GM23338 (cell line): ENCODE data around the gene HLA-F. TPM values are rescaled to one million over a fixed set of nuclear protein-coding genes. Genes with fewer than 3 reads are reported as not detected.

Source experiments
- ATAC-seq: fragments of 200-7000 bp; cut with Tn5 transposase; 3 replicates; pipeline ENCODE4 v1.9.1; 2020
- DNase-seq: peaks from one replicate; pipeline ENCODE4 v3.0.0-alpha.2; 2015; ENCODE audit warnings: low spot score
- H2AFZ ChIP-seq: fragments of 200-600 bp; sonication (generic); 2 replicates; pipeline ENCODE4 v1.8.0; 2016; ENCODE audit warnings: antibody characterized with exemption, mild to moderate bottlenecking, moderate library complexity
- H3F3A ChIP-seq: fragments of 200-600 bp; sonication (generic); replicated peaks from 2 replicates; pipeline ENCODE4 v1.8.0; 2017; ENCODE audit warnings: antibody characterized with exemption, mixed run types, low read depth
- H3K27ac ChIP-seq: fragments of 200-600 bp; sonication (generic); 2 replicates; pipeline ENCODE4 v1.6.1; 2016; ENCODE audit warnings: low read depth
- H3K27me3 ChIP-seq: fragments of 200-600 bp; sonication (generic); 2 replicates; pipeline ENCODE4 v1.8.0; 2016; ENCODE audit warnings: mild to moderate bottlenecking, mixed run types, moderate library complexity; ENCODE audit not compliant: insufficient read depth
- H3K36me3 ChIP-seq: fragments of 200-600 bp; sonication (generic); 2 replicates; pipeline ENCODE4 v1.8.0; 2016; ENCODE audit warnings: mild to moderate bottlenecking; ENCODE audit not compliant: insufficient read depth
- H3K4me1 ChIP-seq: fragments of 200-600 bp; sonication (generic); 2 replicates; pipeline ENCODE4 v1.8.0; 2016; ENCODE audit warnings: mild to moderate bottlenecking, moderate library complexity; ENCODE audit not compliant: insufficient read depth
- H3K4me2 ChIP-seq: fragments of 200-600 bp; sonication (generic); 2 replicates; pipeline ENCODE4 v1.7.1; 2017; ENCODE audit warnings: mixed run types
- H3K4me3 ChIP-seq: fragments of 200-600 bp; sonication (generic); 2 replicates; pipeline ENCODE4 v1.6.1; 2016; ENCODE audit warnings: mixed run types
- H3K79me2 ChIP-seq: fragments of 200-600 bp; sonication (generic); replicated peaks from 2 replicates; pipeline ENCODE4 v1.8.0; 2017; ENCODE audit warnings: mild to moderate bottlenecking; ENCODE audit not compliant: insufficient read depth
- H3K9me2 ChIP-seq: fragments of 200-600 bp; sonication (generic); 2 replicates; pipeline ENCODE4 v1.8.0; 2017; ENCODE audit not compliant: insufficient read depth
- H4K20me1 ChIP-seq: fragments of 200-600 bp; sonication (generic); replicated peaks from 2 replicates; pipeline ENCODE4 v1.8.0; 2017; ENCODE audit warnings: mild to moderate bottlenecking; ENCODE audit not compliant: insufficient read depth
- H3K27ac Mint-ChIP-seq: 2 replicates; pipeline ENCODE4 v1.8.0; 2020; ENCODE audit warnings: inconsistent platforms, mild to moderate bottlenecking, moderate library complexity, mixed read lengths
- H3K27me3 Mint-ChIP-seq: 3 replicates; pipeline ENCODE4 v1.8.0; 2022; ENCODE audit warnings: low read depth, mild to moderate bottlenecking, moderate library complexity, mixed read lengths, inconsistent platforms; ENCODE audit not compliant: insufficient read depth, poor library complexity
- H3K36me3 Mint-ChIP-seq: 3 replicates; pipeline ENCODE4 v1.8.0; 2021; ENCODE audit warnings: low read depth, mild to moderate bottlenecking, inconsistent platforms, moderate library complexity, mixed read lengths
- H3K4me1 Mint-ChIP-seq: 3 replicates; pipeline ENCODE4 v1.8.0; 2020; ENCODE audit warnings: mild to moderate bottlenecking, inconsistent platforms, mixed read lengths
- H3K4me3 Mint-ChIP-seq: 3 replicates; pipeline ENCODE4 v1.8.0; 2021; ENCODE audit warnings: moderate library complexity, mild to moderate bottlenecking, inconsistent platforms, mixed read lengths
- H3K9me3 Mint-ChIP-seq: 3 replicates; pipeline ENCODE4 v1.8.0; 2020; ENCODE audit warnings: moderate library complexity, mild to moderate bottlenecking, inconsistent platforms, mixed read lengths
- CREB1 ChIP-seq: fragments of 250-450 bp; sonication (Bioruptor Pico); IDR thresholded peaks from 2 replicates; pipeline ENCODE4 v1.5.0; 2020; ENCODE audit warnings: low read depth, mild to moderate bottlenecking, moderate library complexity
- EZH2 ChIP-seq: fragments of 200-600 bp; sonication (generic); IDR thresholded peaks from one replicate; pipeline ENCODE4 v1.8.0; 2017; ENCODE audit warnings: antibody characterized with exemption, mild to moderate bottlenecking, low read depth; ENCODE audit not compliant: unreplicated experiment
- EZH2phosphoT487 ChIP-seq: fragments of 200-600 bp; sonication (generic); IDR thresholded peaks from one replicate; pipeline ENCODE4 v1.8.1; 2018; ENCODE audit warnings: antibody characterized with exemption; ENCODE audit not compliant: unreplicated experiment
- JUNB ChIP-seq: IDR thresholded peaks from one replicate; pipeline ENCODE4 v1.6.1; 2016; ENCODE audit warnings: antibody characterized with exemption; ENCODE audit not compliant: unreplicated experiment
- REST ChIP-seq: IDR thresholded peaks from one replicate; pipeline ENCODE4 v1.6.1; 2018; ENCODE audit warnings: antibody characterized with exemption; ENCODE audit not compliant: unreplicated experiment
- STAT1 ChIP-seq: IDR thresholded peaks from one replicate; pipeline ENCODE4 v1.6.1; 2016; ENCODE audit warnings: antibody characterized with exemption; ENCODE audit not compliant: unreplicated experiment
- polyA plus RNA-seq: library from polyadenylated mRNA; unstranded; fragments of >200 nt; fragmentation: Nextera tagmentation; extraction: Ambion mirVana; gene quantifications from 2 replicates; pipeline ENCODE4 v1.2.1, GENCODE V29; 2016
- total RNA-seq: library from RNA; depleted of rRNA; stranded (reverse); fragments of >200 nt; shearing (Covaris generic); gene quantifications from 2 replicates; pipeline ENCODE4 v1.2.3, GENCODE V29; 2014
- TF ChIP-seq, protein P1 (sequence below): IDR thresholded peaks from 2 replicates; pipeline ENCODE4 v1.6.1; 2016; ENCODE audit warnings: antibody characterized with exemption

HLA-F gene
- total and polyA plus RNA-seq, 2 experiments from 2014 or later: 4.4 to 10.4 TPM

DNA sequence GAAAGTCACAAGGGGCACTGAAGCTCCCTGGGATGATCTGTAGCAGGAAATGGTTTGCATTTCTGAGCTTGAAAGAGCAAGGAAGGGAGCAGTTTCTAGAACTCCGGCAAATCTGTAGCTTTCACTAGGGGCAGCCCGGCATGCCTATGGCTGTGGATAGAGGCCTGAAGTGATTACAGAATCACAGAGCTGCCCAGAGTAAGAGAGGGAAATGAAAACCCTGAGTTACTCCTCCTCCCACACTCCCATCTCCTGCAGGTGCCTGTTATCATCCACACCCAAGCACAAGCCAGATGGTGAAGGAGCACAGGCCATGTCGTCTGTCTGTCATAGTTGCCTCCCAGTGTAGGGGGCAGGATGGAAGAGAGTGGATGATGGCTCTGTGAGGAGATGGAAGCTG lies 37.1 kb downstream of the HLA-F start:
- peak overlapping the region; percentile 62 for H3K27ac Mint-ChIP-seq
- no peak overlapping the region; the same call in 2 of the 3 replicates for H3K4me3 Mint-ChIP-seq
- Histone ChIP-seq H3K27ac (peak overlapping the region; percentile 86), H3K36me3 (no peaks in the 10 kb centered on the region), H3K4me3 (no peak overlapping the region), H2AFZ (no peak overlapping the region), H3K79me2 (no peaks in the 10 kb centered on the region), H3K4me1 (peaks cover 41% of the 10 kb centered on the region), H3K9me2 (peaks cover 12% of the 10 kb centered on the region), H4K20me1 (no peaks in the 10 kb centered on the region), H3K27me3 (0 out of 2 replicates have a peak, but pooled peaks cover 4% of the 10 kb centered on the region), H3F3A (no peaks in the 10 kb centered on the region), H3K4me2 (peak overlapping the region; percentile 13)
- peaks cover 30% of the 10 kb centered on the region for H3K27me3 Mint-ChIP-seq
- no peak for TF ChIP-seq CREB1 (CRISPR knock-in tag)
- H3K36me3 Mint-ChIP-seq: no peaks in the 10 kb centered on the region; the same call in 2 of the 3 replicates
- H3K9me3 Mint-ChIP-seq: peaks cover 3% of the 10 kb centered on the region; the same call in 2 of the 3 replicates
- ATAC-seq: no peak
- H3K4me1 Mint-ChIP-seq: peaks cover 56% of the 10 kb centered on the region
- peak; percentile 34 for DNase-seq

GRCh38 chr6:29762051-29762450 lies 38.8 kb downstream of the HLA-F start:
- Histone ChIP-seq H3K27me3 (no peaks in the 10 kb centered on the region), H3K27ac (no peak overlapping the region), H3K4me1 (peaks cover 27% of the 10 kb centered on the region), H3K4me3 (no peak overlapping the region), H3K79me2 (no peaks in the 10 kb centered on the region), H3K9me2 (peaks cover 12% of the 10 kb centered on the region), H3F3A (no peaks in the 10 kb centered on the region), H3K36me3 (no peaks in the 10 kb centered on the region), H3K4me2 (no peak overlapping the region), H4K20me1 (no peaks in the 10 kb centered on the region), H2AFZ (no peak overlapping the region)
- TF ChIP-seq STAT1: no peak
- no peak for TF ChIP-seq JUNB
- TF ChIP-seq, protein P1, sequence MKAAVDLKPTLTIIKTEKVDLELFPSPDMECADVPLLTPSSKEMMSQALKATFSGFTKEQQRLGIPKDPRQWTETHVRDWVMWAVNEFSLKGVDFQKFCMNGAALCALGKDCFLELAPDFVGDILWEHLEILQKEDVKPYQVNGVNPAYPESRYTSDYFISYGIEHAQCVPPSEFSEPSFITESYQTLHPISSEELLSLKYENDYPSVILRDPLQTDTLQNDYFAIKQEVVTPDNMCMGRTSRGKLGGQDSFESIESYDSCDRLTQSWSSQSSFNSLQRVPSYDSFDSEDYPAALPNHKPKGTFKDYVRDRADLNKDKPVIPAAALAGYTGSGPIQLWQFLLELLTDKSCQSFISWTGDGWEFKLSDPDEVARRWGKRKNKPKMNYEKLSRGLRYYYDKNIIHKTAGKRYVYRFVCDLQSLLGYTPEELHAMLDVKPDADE: no peak
- TF ChIP-seq EZH2phosphoT487: no peak
- no peak for TF ChIP-seq CREB1 (CRISPR knock-in tag)
- no peak for TF ChIP-seq EZH2
- TF ChIP-seq REST: no peak
- no peaks in the 10 kb centered on the region for H3K9me3 Mint-ChIP-seq
- ATAC-seq (no peak), DNase-seq (no peak)
- no peak overlapping the region for H3K27ac Mint-ChIP-seq
- no peaks in the 10 kb centered on the region; the same call in 2 of the 3 replicates for H3K36me3 Mint-ChIP-seq
- H3K4me3 Mint-ChIP-seq: no peak overlapping the region
- H3K4me1 Mint-ChIP-seq: peaks cover 40% of the 10 kb centered on the region
- peaks cover 18% of the 10 kb centered on the region for H3K27me3 Mint-ChIP-seq
